HS-5 (cell line): ENCODE results near the gene DPPA2.
"Not testable (repeated sequence)": the region's sequence is repeated elsewhere in the genome, so short reads cannot be mapped to it uniquely, and the experiment has no call there.

ENCODE experiments used
- DNase-seq: peaks from one replicate; pipeline ENCODE4 v3.0.0-alpha.2; 2012; ENCODE audit warnings: low read depth

DPPA2 gene

GRCh38 chr3:109316162-109316730 lies at the start of gene DPPA2:
Gene DPPA2 (minus strand): TSS chr3:109316517. CDS start chr3:109314542, 1,975 bp downstream.
- no peak for DNase-seq

- no peak for DNase-seq
These were observed 47.8 kb upstream of the DPPA2 start for GRCh38 chr3:109364088-109364487.

GRCh38 chr3:109363634-109364033 lies 47.3 kb upstream of the DPPA2 start:
- peak; percentile 25 for DNase-seq

GRCh38 chr3:109362823-109363222 lies 46.5 kb upstream of the DPPA2 start:
- no peak for DNase-seq

- not testable (repeated sequence) for DNase-seq
These were observed 42.5 kb upstream of the DPPA2 start for GRCh38 chr3:109358809-109359208.

- no peak for DNase-seq
These were observed 40.3 kb upstream of the DPPA2 start for GRCh38 chr3:109356442-109357155.

GRCh38 chr3:109355625-109356441 lies 39.5 kb upstream of the DPPA2 start:
- no peak for DNase-seq

- no peak for DNase-seq
These were observed 36.7 kb upstream of the DPPA2 start for GRCh38 chr3:109353057-109353456.

- no peak for DNase-seq
These were observed 34.9 kb upstream of the DPPA2 start for GRCh38 chr3:109351231-109351630.

- DNase-seq, result peak; percentile 32
These were observed 30.5 kb upstream of the DPPA2 start for GRCh38 chr3:109346770-109347295.

- DNase-seq, result no peak
These were observed 29.8 kb upstream of the DPPA2 start for GRCh38 chr3:109346099-109346498.

GRCh38 chr3:109339714-109340648 lies 23.7 kb upstream of the DPPA2 start:
- DNase-seq, result no peak

GRCh38 chr3:109339197-109339596 lies 22.9 kb upstream of the DPPA2 start:
- no peak for DNase-seq

- DNase-seq, result no peak
These were observed 22.0 kb upstream of the DPPA2 start for GRCh38 chr3:109338322-109338721.

- no peak for DNase-seq
These were observed 21.1 kb upstream of the DPPA2 start, which contains the start of gene DPPA4 for GRCh38 chr3:109337393-109337792. Gene DPPA4 (minus strand): TSS chr3:109337546. CDS start chr3:109337517, 29 bp downstream.

GRCh38 chr3:109336291-109336861 lies 20.1 kb upstream of the DPPA2 start:
- DNase-seq, result no peak

GRCh38 chr3:109334572-109334971 lies 18.3 kb upstream of the DPPA2 start:
- DNase-seq, result no peak

- DNase-seq, result no peak
These were observed 15.4 kb upstream of the DPPA2 start for GRCh38 chr3:109331692-109332091.

- no peak for DNase-seq
These were observed 14.1 kb upstream of the DPPA2 start for GRCh38 chr3:109330405-109330804.

GRCh38 chr3:109328202-109328601 lies 11.9 kb upstream of the DPPA2 start:
- no peak for DNase-seq

- DNase-seq, result no peak
These were observed 9.3 kb upstream of the DPPA2 start for GRCh38 chr3:109325657-109326056.
